CD14-positive monocyte (primary cell): ENCODE results near the gene TMEM52B. TPM values are rescaled to one million over a fixed set of nuclear protein-coding genes. Genes with fewer than 3 reads are reported as not detected.

Experiments
- DNase-seq, 3 donors: peaks; one replicate each; pipeline ENCODE4 v3.0.0-alpha.2; 2011 to 2022
- H2AFZ ChIP-seq: 2 replicates; pipeline ENCODE4 v1.6.0; 2012; ENCODE audit warnings: mild to moderate bottlenecking, low read depth, low read length, inconsistent platforms; ENCODE audit not compliant: insufficient read depth, poor library complexity, severe bottlenecking
- H3K27ac ChIP-seq, 2 donors: 1 replicate in 1 of 2; 2 replicates in 1 of 2; pipeline ENCODE4 v1.5.1; 2012 to 2013; ENCODE audit warnings: low read length in 2 of 2, control low read depth in 1 of 2, inconsistent platforms in 1 of 2, low read depth in 1 of 2, mild to moderate bottlenecking in 1 of 2
- H3K27me3 ChIP-seq, 2 donors: one replicate each; pipeline versions ENCODE4 v1.6.0 to v1.6.1; 2011 to 2013; ENCODE audit warnings: low read length in 2 of 2; ENCODE audit not compliant: control insufficient read depth in 2 of 2, insufficient read depth in 2 of 2
- H3K36me3 ChIP-seq, 2 donors: replicated peaks in 1 of 2; 1 replicate in 1 of 2; 2 replicates in 1 of 2; pipeline versions ENCODE4 v1.5.1 to v1.6.1; 2012 to 2013; ENCODE audit warnings: low read length in 2 of 2, control low read depth in 1 of 2, inconsistent platforms in 1 of 2, mild to moderate bottlenecking in 1 of 2; ENCODE audit not compliant: insufficient read depth in 2 of 2, control insufficient read depth in 1 of 2
- H3K4me1 ChIP-seq, 2 donors: 1 replicate in 1 of 2; 2 replicates in 1 of 2; pipeline versions ENCODE4 v1.5.1 to v1.6.1; 2012 to 2013; ENCODE audit warnings: low read length in 2 of 2, control low read depth in 1 of 2, inconsistent platforms in 1 of 2, mild to moderate bottlenecking in 1 of 2, moderate library complexity in 1 of 2; ENCODE audit not compliant: insufficient read depth in 2 of 2, control insufficient read depth in 1 of 2
- H3K4me2 ChIP-seq: replicated peaks from 2 replicates; pipeline ENCODE3; 2012; ENCODE audit warnings: low read length, moderate library complexity, mild to moderate bottlenecking; ENCODE audit not compliant: poor library complexity, severe bottlenecking; ENCODE audit errors: extremely low read depth
- H3K4me3 ChIP-seq, 3 experiments: fragments of 200-600 bp in 1 of 3; sonication (generic) in 1 of 3; replicated peaks in 1 of 3; 1 replicate in 2 of 3; 2 replicates in 1 of 3; pipeline ENCODE4 v1.5.1; 2011 to 2013; ENCODE audit warnings: low read length in 3 of 3, mild to moderate bottlenecking in 3 of 3, control low read depth in 2 of 3, low read depth in 2 of 3, inconsistent platforms in 1 of 3, moderate library complexity in 1 of 3
- H3K79me2 ChIP-seq: 2 replicates; pipeline ENCODE4 v1.6.0; 2012; ENCODE audit warnings: mild to moderate bottlenecking, control low read depth, inconsistent platforms, low read length, moderate library complexity; ENCODE audit not compliant: insufficient read depth
- H3K9ac ChIP-seq: 2 replicates; pipeline ENCODE4 v1.6.0; 2017; ENCODE audit warnings: low read length, mild to moderate bottlenecking; ENCODE audit not compliant: insufficient read depth, poor library complexity, severe bottlenecking
- H3K9me3 ChIP-seq, 2 donors: replicated peaks in 1 of 2; 1 replicate in 1 of 2; 2 replicates in 1 of 2; pipeline versions ENCODE4 v1.5.1 to v1.6.1; 2012 to 2013; ENCODE audit warnings: low read length in 2 of 2, control low read depth in 1 of 2; ENCODE audit not compliant: control insufficient read depth in 1 of 2, insufficient read depth in 1 of 2
- H4K20me1 ChIP-seq: 2 replicates; pipeline ENCODE4 v1.6.0; 2012; ENCODE audit warnings: mild to moderate bottlenecking, low read length, control low read depth, moderate library complexity; ENCODE audit not compliant: insufficient read depth
- H3K27ac Mint-ChIP-seq, 7 donors: one replicate each; pipeline ENCODE4 v1.8.0; 2020; ENCODE audit warnings: mild to moderate bottlenecking in 7 of 7, mixed read lengths in 7 of 7, moderate library complexity in 6 of 7, inconsistent platforms in 2 of 7
- H3K27me3 Mint-ChIP-seq, 3 donors: one replicate each; pipeline ENCODE4 v1.8.0; 2021 to 2022; ENCODE audit warnings: low read depth in 3 of 3, mild to moderate bottlenecking in 3 of 3, mixed read lengths in 3 of 3, moderate library complexity in 3 of 3, inconsistent platforms in 1 of 3
- H3K36me3 Mint-ChIP-seq, 2 donors: one replicate each; pipeline ENCODE4 v1.8.0; 2020; ENCODE audit warnings: mixed read lengths in 2 of 2, inconsistent platforms in 1 of 2, mild to moderate bottlenecking in 1 of 2
- H3K4me1 Mint-ChIP-seq: one replicate; pipeline ENCODE4 v1.8.0; 2020; ENCODE audit warnings: mild to moderate bottlenecking, mixed read lengths
- H3K4me3 Mint-ChIP-seq, 2 donors: one replicate each; pipeline ENCODE4 v1.8.0; 2020; ENCODE audit warnings: mild to moderate bottlenecking in 2 of 2, mixed read lengths in 2 of 2, moderate library complexity in 1 of 2
- H3K9me3 Mint-ChIP-seq, 7 donors: one replicate each; pipeline ENCODE4 v1.8.0; 2020 to 2022; ENCODE audit warnings: mixed read lengths in 7 of 7, mild to moderate bottlenecking in 6 of 7, moderate library complexity in 6 of 7, inconsistent platforms in 2 of 7
- CTCF ChIP-seq: fragments of 200-600 bp; IDR thresholded peaks from one replicate; pipeline ENCODE4 v1.8.0; 2022; ENCODE audit warnings: antibody characterized with exemption, mild to moderate bottlenecking
- WGBS: methylation state at CpG from one replicate; pipeline ENCODE4 v1.1.5; 2013; ENCODE audit warnings: missing lambda C conversion rate; ENCODE audit not compliant: insufficient coverage; 5-methylcytosine and 5-hydroxymethylcytosine counted together
- intact Hi-C, 2 donors: fragments of 100-400 bp; cut with micrococcal nuclease; formaldehyde crosslinking; loops; one replicate each; pipeline versions ENCODE4 v1.15.0 to v1.15.1; 2023
- polyA plus RNA-seq, 3 donors: library from polyadenylated mRNA; depleted of rRNA in 1 of 3; unstranded in 2 of 3; stranded (reverse) in 1 of 3; fragments of 300-500 nt in 2 of 3; fragments of >200 nt in 1 of 3; fragmentation: Illumina TruSeq in 2 of 3; gene quantifications; 1 replicate in 2 of 3; 2 replicates in 1 of 3; pipeline ENCODE4 v1.2.3, GENCODE V29; 2012 to 2021

The TMEM52B gene
- polyA plus RNA-seq, 3 donors: 0.54 to 2.4 (median 0.58) TPM

- Mint-ChIP-seq H3K27me3 (peaks cover 0 to 7% (median 3%) of the 10 kb centered on the region in 3 donors), H3K27ac (no peak overlapping the region), H3K4me3 (no peak overlapping the region), H3K36me3 (peaks cover 0 to 3% of the 10 kb centered on the region in 2 donors), H3K9me3 (peaks cover 14 to 21% (median 18%) of the 10 kb centered on the region in 7 donors), H3K4me1 (peaks cover 13% of the 10 kb centered on the region)
- Histone ChIP-seq H3K79me2 (no peaks in the 10 kb centered on the region), H3K9me3 (peaks cover 15% of the 10 kb centered on the region in 2 donors), H3K36me3 (no peaks in the 10 kb centered on the region), H3K4me3 (no peak overlapping the region), H3K27me3 (no peaks in the 10 kb centered on the region), H3K27ac (no peak overlapping the region), H3K4me1 (peaks cover 0 to 5% of the 10 kb centered on the region in 2 donors), H4K20me1 (no peaks in the 10 kb centered on the region), H2AFZ (no peak overlapping the region), H3K9ac (no peak overlapping the region), H3K4me2 (no peak overlapping the region)
- no peak for TF ChIP-seq CTCF
- whole genome bisulfite sequencing: 100% methylated on average over 1 of the region's 1 CpG
- no peak for DNase-seq
- intact Hi-C loops: loop anchor here (5.0 to 10.0 kb wide), 3 partner anchors 324 to 1249 kb away; no protein-coding TSS in a partner anchor
Observed at GRCh38 chr12:10238526-10238925, 59.7 kb downstream of the TMEM52B start.

GRCh38 chr12:10241290-10241689 lies 62.5 kb downstream of the TMEM52B start:
- no peak overlapping the region for H3K4me3 ChIP-seq
- H3K4me2 ChIP-seq: no peak overlapping the region
- H4K20me1 ChIP-seq: no peaks in the 10 kb centered on the region
- no peak for DNase-seq
- H3K9ac ChIP-seq: no peak overlapping the region
- no peak overlapping the region for H3K27ac ChIP-seq
- peaks cover 0 to 3% (median 2%) of the 10 kb centered on the region in 7 donors for H3K9me3 Mint-ChIP-seq
- peaks cover 3 to 15% of the 10 kb centered on the region in 2 donors for H3K4me1 ChIP-seq
- H3K9me3 ChIP-seq: no peaks in the 10 kb centered on the region
- no peak overlapping the region for H3K4me3 Mint-ChIP-seq
- no peaks in the 10 kb centered on the region for H3K36me3 Mint-ChIP-seq
- H2AFZ ChIP-seq: no peak overlapping the region
- peaks cover 20% of the 10 kb centered on the region for H3K4me1 Mint-ChIP-seq
- no peaks in the 10 kb centered on the region for H3K36me3 ChIP-seq
- H3K27ac Mint-ChIP-seq: no peak overlapping the region
- H3K79me2 ChIP-seq: no peaks in the 10 kb centered on the region
- no peak for TF ChIP-seq CTCF
- intact Hi-C loops: no loop called here
- WGBS: no CpG with 5 or more reads among the region's 3 CpGs
- H3K27me3 Mint-ChIP-seq: peaks cover 4 to 6% (median 4%) of the 10 kb centered on the region in 3 donors
- no peaks in the 10 kb centered on the region for H3K27me3 ChIP-seq

Other genes with a start within 250 kb of the TMEM52B start
- not detected for gene CLEC2A, start 246.7 kb upstream of the TMEM52B start, polyA plus RNA-seq
- 100 to 1,000 TPM; 356 to 441 (median 412) TPM for gene CLEC12A, start 207.6 kb upstream of the TMEM52B start, polyA plus RNA-seq
- gene CLEC1B, start 179.9 kb upstream of the TMEM52B start, polyA plus RNA-seq: 1 to 10 TPM in 2 of 3 donors, not detected in 1; 3.5 to 3.9 TPM
- 10 to 100 TPM in 1 of 3 donors, under 1 TPM in 1, not detected in 1; 0.14 to 76.6 TPM for gene CLEC12B, start 168.4 kb upstream of the TMEM52B start, polyA plus RNA-seq
- under 1 TPM in 2 of 3 donors, not detected in 1; 0.07 to 0.59 TPM for gene CLEC9A, start 148.3 kb upstream of the TMEM52B start, polyA plus RNA-seq
- gene CLEC1A, start 80.0 kb upstream of the TMEM52B start, polyA plus RNA-seq: 1 to 10 TPM in 2 of 3 donors, under 1 TPM in 1; 0.90 to 7.9 (median 1.1) TPM
- 100 to 1,000 TPM; 235 to 809 (median 304) TPM for gene CLEC7A, start 48.8 kb upstream of the TMEM52B start, polyA plus RNA-seq
- gene OLR1, start 6.9 kb upstream of the TMEM52B start, polyA plus RNA-seq: 10 to 100 TPM in 1 of 3 donors, under 1 TPM in 2; 0.88 to 12.9 (median 0.99) TPM
- 100 to 1,000 TPM in 1 of 3 donors, 10 to 100 TPM in 2; 13.1 to 291 (median 15.5) TPM for gene GABARAPL1, start 33.8 kb downstream of the TMEM52B start, polyA plus RNA-seq
- under 1 TPM; 0.08 to 0.79 (median 0.51) TPM for gene KLRD1, start 128.8 kb downstream of the TMEM52B start, polyA plus RNA-seq
- 1 to 10 TPM in 2 of 3 donors, under 1 TPM in 1; 0.05 to 1.3 (median 1.3) TPM for gene KLRK1, start 211.0 kb downstream of the TMEM52B start, polyA plus RNA-seq
- gene KLRC4, start 230.7 kb downstream of the TMEM52B start, polyA plus RNA-seq: not detected
- gene KLRC3, start 241.6 kb downstream of the TMEM52B start, polyA plus RNA-seq: not detected